Measurements from ENCODE around the gene PPP1R12C. TPM values are rescaled to one million over a fixed set of nuclear protein-coding genes. Genes with fewer than 3 reads are reported as not detected.
"Not testable (repeated sequence)": the region's sequence is repeated elsewhere in the genome, so short reads cannot be mapped to it uniquely, and the experiment has no call there.

Gene PPP1R12C
- total RNA-seq, 1 experiment from 2014 or later: 76.4 TPM

- Mint-ChIP-seq H3K4me1 (ENCODE audit: insufficient read depth, unreplicated experiment) (peaks cover 27% of the 10 kb centered on the region), H3K27ac (ENCODE audit: low read depth, unreplicated experiment) (no peak overlapping the region), H3K36me3 (ENCODE audit: insufficient read depth, unreplicated experiment) (no peaks in the 10 kb centered on the region), H3K27me3 (ENCODE audit: insufficient read depth, unreplicated experiment) (no peaks in the 10 kb centered on the region), H3K4me3 (ENCODE audit: unreplicated experiment) (no peak overlapping the region), H3K9me3 (ENCODE audit: unreplicated experiment) (peaks cover 9% of the 10 kb centered on the region)
- POLR2A ChIA-PET: no interaction called here
- DNase-seq (ENCODE audit: unreplicated experiment): no peak
- intact Hi-C loops (cut with micrococcal nuclease): no loop called here
- CTCF ChIA-PET: interaction anchor here (0.7 kb wide), 1 partner anchor 9 kb away, joined by 3 read pairs; no protein-coding TSS in a partner anchor
- TF ChIP-seq CTCF (IDR thresholded peaks at IDR 0.05; ENCODE audit: unreplicated experiment): no peak
- BruUV-seq (replicated peaks): no TSS peak
Observed at GRCh38 chr19:55156202-55157063, 39.0 kb upstream of the PPP1R12C start.

GRCh38 chr19:55155784-55156183 lies 38.3 kb upstream of the PPP1R12C start:
- H3K27me3 Mint-ChIP-seq (ENCODE audit: insufficient read depth, unreplicated experiment); DNase-seq (ENCODE audit: unreplicated experiment); H3K9me3 Mint-ChIP-seq (ENCODE audit: unreplicated experiment); POLR2A ChIA-PET; BruUV-seq (replicated peaks); H3K36me3 Mint-ChIP-seq (ENCODE audit: insufficient read depth, unreplicated experiment); H3K27ac Mint-ChIP-seq (ENCODE audit: low read depth, unreplicated experiment); intact Hi-C loops (cut with micrococcal nuclease); H3K4me3 Mint-ChIP-seq (ENCODE audit: unreplicated experiment): not testable (repeated sequence)
- H3K4me1 Mint-ChIP-seq (ENCODE audit: insufficient read depth, unreplicated experiment): peaks cover 26% of the 10 kb centered on the region
- CTCF ChIA-PET: interaction anchor here (0.7 kb wide), 1 partner anchor 8 kb away, joined by 3 read pairs; no protein-coding TSS in a partner anchor

GRCh38 chr19:55153652-55154264 lies 36.3 kb upstream of the PPP1R12C start:
- CTCF ChIA-PET: interaction anchor here (0.6 to 1.1 kb wide), 4 partner anchors 13 to 294 kb away, joined by 3 to 4 read pairs (median 3); no protein-coding TSS in a partner anchor
- Mint-ChIP-seq H3K36me3 (ENCODE audit: insufficient read depth, unreplicated experiment) (no peaks in the 10 kb centered on the region), H3K27me3 (ENCODE audit: insufficient read depth, unreplicated experiment) (peaks cover 21% of the 10 kb centered on the region), H3K4me3 (ENCODE audit: unreplicated experiment) (no peak overlapping the region), H3K4me1 (ENCODE audit: insufficient read depth, unreplicated experiment) (peaks cover 19% of the 10 kb centered on the region), H3K27ac (ENCODE audit: low read depth, unreplicated experiment) (no peak overlapping the region), H3K9me3 (ENCODE audit: unreplicated experiment) (peaks cover 9% of the 10 kb centered on the region)
- POLR2A ChIA-PET: no interaction called here
- no peak for DNase-seq (ENCODE audit: unreplicated experiment)
- BruUV-seq (replicated peaks): no TSS peak
- TF ChIP-seq CTCF (IDR thresholded peaks at IDR 0.05; ENCODE audit: unreplicated experiment): no peak
- intact Hi-C loops (cut with micrococcal nuclease): no loop called here

GRCh38 chr19:55152017-55152416 lies 34.6 kb upstream of the PPP1R12C start:
- CTCF ChIA-PET: interaction anchor here (0.7 to 1.8 kb wide), 6 partner anchors 9 to 151 kb away, joined by 3 to 8 read pairs (median 6); no protein-coding TSS in a partner anchor
- Mint-ChIP-seq H3K36me3 (ENCODE audit: insufficient read depth, unreplicated experiment) (no peaks in the 10 kb centered on the region), H3K27me3 (ENCODE audit: insufficient read depth, unreplicated experiment) (peaks cover 24% of the 10 kb centered on the region), H3K4me3 (ENCODE audit: unreplicated experiment) (no peak overlapping the region), H3K27ac (ENCODE audit: low read depth, unreplicated experiment) (no peak overlapping the region), H3K9me3 (ENCODE audit: unreplicated experiment) (peaks cover 9% of the 10 kb centered on the region), H3K4me1 (ENCODE audit: insufficient read depth, unreplicated experiment) (peaks cover 14% of the 10 kb centered on the region)
- DNase-seq (ENCODE audit: unreplicated experiment): no peak
- BruUV-seq (replicated peaks): no TSS peak
- intact Hi-C loops (cut with micrococcal nuclease): no loop called here
- no peak for TF ChIP-seq CTCF (IDR thresholded peaks at IDR 0.05; ENCODE audit: unreplicated experiment)
- POLR2A ChIA-PET: interaction anchor here (0.6 kb wide), 1 partner anchor 344 kb away, joined by 3 read pairs; no protein-coding TSS in a partner anchor
